ENCODE measurements around the gene GDPD5. TPM values are rescaled to one million over a fixed set of nuclear protein-coding genes. Genes with fewer than 3 reads are reported as not detected.

The GDPD5 gene
- total and polyA plus RNA-seq, 2 donors (not counting 3 experiments of a cell fraction or from before 2014, with no cell fraction given) = 60.2 to 79.2 TPM

- no TSS peak for BruUV-seq (replicated peaks)
- H3K4me3 ChIP-seq (replicated peaks in 1 of 3; ENCODE audit: insufficient read depth in 1 of 3, low read depth in 1 of 3, low read length in 3 of 3) = no peak overlapping the region
- H3K9me1 ChIP-seq (replicated peaks; ENCODE audit: control insufficient read depth, extremely low read depth, insufficient read depth, low read length) = no peaks in the 10 kb centered on the region
- DNase-seq (ENCODE audit: low read depth, low spot score) (no peak), FAIRE-seq (no peak)
- H3K27me3 ChIP-seq (ENCODE audit: control insufficient read depth in 2 of 2, insufficient read depth in 2 of 2, low read length in 2 of 2) = no peaks in the 10 kb centered on the region
- intact Hi-C loops (cut with micrococcal nuclease) = no loop called here
- CTCF ChIA-PET = no interaction called here
- H3K79me2 ChIP-seq (ENCODE audit: control insufficient read depth, insufficient read depth, low read length) = no peaks in the 10 kb centered on the region
- H3K4me1 ChIP-seq (ENCODE audit: control insufficient read depth, extremely low read depth, insufficient read depth, low read length) = no peaks in the 10 kb centered on the region
- no peaks in the 10 kb centered on the region for H4K20me1 ChIP-seq (replicated peaks; ENCODE audit: control insufficient read depth, extremely low read depth, insufficient read depth, low read length)
- dilution Hi-C loops (cut with MboI; ENCODE audit: extremely low pct_ligation_motif_present, low sequenced_read_pairs) = loop anchor here (10.0 kb wide), 1 partner anchor 93 kb away; no protein-coding TSS in a partner anchor
- no peaks in the 10 kb centered on the region for H3K9me3 ChIP-seq (replicated peaks; ENCODE audit: control insufficient read depth, insufficient read depth, low read length)
- H3K9ac ChIP-seq (replicated peaks; ENCODE audit: extremely low read depth, insufficient read depth, low read length) = no peak overlapping the region
- no peak overlapping the region for H3K4me2 ChIP-seq (ENCODE audit: insufficient read depth, low read length)
- TF ChIP-seq JUN (IDR thresholded peaks at IDR 0.05; ENCODE audit: borderline replicate concordance, insufficient read depth, insufficient read length, low read depth) (no peak), GATA2 (IDR thresholded peaks at IDR 0.05; ENCODE audit: insufficient read depth, insufficient read length, low read depth, low read length) (no peak), MAX (IDR thresholded peaks at IDR 0.05; ENCODE audit: insufficient read depth, insufficient read length) (no peak), CTCF (IDR thresholded peaks at IDR 0.05; ENCODE audit: extremely low read depth in 1 of 2, insufficient read depth in 1 of 2, low read depth in 1 of 2, low read length in 2 of 2) (no peak), EZH2 (IDR thresholded peaks at IDR 0.05; ENCODE audit: borderline replicate concordance, low read depth, low read length, severe bottlenecking) (no peak)
- no peak overlapping the region for H3K27ac ChIP-seq (ENCODE audit: insufficient read depth, low read depth, low read length)
- no peak overlapping the region for H2AFZ ChIP-seq (ENCODE audit: low read depth, low read length)
- peaks cover 0 to 37% of the 10 kb centered on the region in 2 experiments for H3K36me3 ChIP-seq (ENCODE audit: control insufficient read depth in 2 of 2, extremely low read depth in 1 of 2, insufficient read depth in 2 of 2, low read length in 2 of 2)
- POLR2A ChIA-PET = no interaction called here
Measured at GRCh38 chr11:75441804-75442132, 84.0 kb downstream of the GDPD5 start.

Data from endothelial cell of umbilical vein (primary cell).